Measurements from ENCODE around the gene ATP8A1.

Gene ATP8A1

DNA sequence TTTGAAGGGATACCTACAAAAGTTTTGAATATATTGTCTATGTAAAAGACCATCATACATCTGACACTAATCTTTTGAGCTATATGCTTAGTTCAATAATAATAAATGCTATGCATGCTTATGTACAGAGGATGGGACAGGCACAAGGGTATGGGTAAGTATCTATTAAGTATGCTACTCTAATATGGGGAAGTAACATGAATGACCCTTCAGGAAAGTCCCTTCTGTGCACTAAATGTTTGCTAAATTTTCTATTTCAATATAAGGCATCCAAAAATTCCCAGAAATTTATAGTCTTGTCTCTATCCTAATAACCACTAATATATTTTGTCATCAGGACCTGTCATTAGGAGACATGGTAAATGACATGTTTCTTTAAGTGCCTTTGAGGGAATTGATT is 19.0 kb downstream of the ATP8A1 start:
- in situ Hi-C loops (cut with MboI; ENCODE audit: low pct_unique_long_range_greater_than_20kb, low sequenced_read_pairs, unreplicated experiment) = no loop called here
- no peak for TF ChIP-seq CTCF (IDR thresholded peaks at IDR 0.05; ENCODE audit: extremely low read depth, insufficient read depth, missing control alignments)

DNA sequence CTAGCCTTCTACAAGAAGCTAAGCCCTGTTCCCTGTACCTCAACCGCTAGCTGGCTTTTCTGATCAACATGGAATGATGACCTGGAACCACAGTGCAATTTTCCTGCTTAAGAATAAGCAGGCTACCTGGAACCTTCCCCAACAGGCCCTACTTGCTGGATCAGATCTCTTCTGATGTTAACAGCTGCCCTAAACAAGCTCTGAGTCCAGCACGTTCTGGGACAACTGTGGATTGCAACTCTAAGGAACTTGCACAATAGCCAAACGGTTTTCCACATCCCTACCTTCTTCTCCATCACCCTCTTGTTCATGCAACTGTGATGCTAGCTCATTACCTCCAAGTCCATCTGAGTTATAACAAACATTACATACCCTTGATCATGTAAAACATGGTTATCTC is 19.8 kb downstream of the ATP8A1 start:
- DNase-seq (ENCODE audit: low spot score) = no peak
- in situ Hi-C loops (cut with MboI; ENCODE audit: low pct_unique_long_range_greater_than_20kb, low sequenced_read_pairs, unreplicated experiment) = no loop called here
- no peak for TF ChIP-seq CTCF (IDR thresholded peaks at IDR 0.05; ENCODE audit: extremely low read depth, insufficient read depth, missing control alignments)

More for the DNA sequence above, 19.0 kb downstream of the ATP8A1 start:
- peak; percentile 18 for DNase-seq (ENCODE audit: low spot score)

- no peak for DNase-seq (ENCODE audit: low spot score)
- TF ChIP-seq CTCF (IDR thresholded peaks at IDR 0.05; ENCODE audit: extremely low read depth, insufficient read depth, missing control alignments) = no peak
- in situ Hi-C loops (cut with MboI; ENCODE audit: low pct_unique_long_range_greater_than_20kb, low sequenced_read_pairs, unreplicated experiment) = no loop called here
These were observed 20.3 kb downstream of the ATP8A1 start for GRCh38 chr4:42636645-42636949.

DNA sequence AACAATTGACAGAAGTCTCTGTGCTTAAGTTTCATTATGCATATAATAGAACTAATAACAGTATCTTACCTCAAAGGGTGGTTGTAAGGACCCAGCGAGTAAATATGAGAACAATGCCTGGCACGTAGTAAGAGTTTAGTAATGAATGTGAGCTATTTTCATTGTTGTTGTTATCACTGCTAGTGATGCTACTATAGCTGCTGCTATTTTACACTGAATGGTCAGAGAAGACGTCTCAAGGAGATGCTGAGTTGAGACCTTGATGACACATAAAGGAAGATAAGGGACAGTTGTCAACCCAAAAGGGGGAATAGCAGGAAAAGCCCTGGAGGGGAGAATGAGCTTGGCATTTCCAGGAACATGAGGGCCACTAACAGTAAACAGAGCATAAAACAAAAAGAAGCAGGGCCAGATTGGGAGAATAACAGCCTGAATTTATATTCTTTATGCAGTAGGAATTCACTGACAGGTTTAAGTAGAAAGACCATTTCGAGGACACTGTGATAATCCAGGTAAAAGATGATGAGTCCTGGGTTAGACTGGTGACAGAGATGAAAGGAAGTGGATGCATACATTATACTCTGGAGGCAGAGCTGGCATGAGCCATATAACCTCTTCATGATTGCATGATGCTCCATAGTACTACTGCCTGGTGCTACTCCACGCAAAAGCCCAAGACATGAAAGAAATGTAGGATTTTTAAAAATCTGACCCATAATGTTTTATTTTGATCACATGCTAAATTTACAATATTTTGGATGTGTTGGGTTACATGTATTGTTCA is 23.1 kb downstream of the ATP8A1 start:
- in situ Hi-C loops (cut with MboI; ENCODE audit: low pct_unique_long_range_greater_than_20kb, low sequenced_read_pairs, unreplicated experiment) = no loop called here
- TF ChIP-seq CTCF (IDR thresholded peaks at IDR 0.05; ENCODE audit: extremely low read depth, insufficient read depth, missing control alignments) = no peak
- DNase-seq (ENCODE audit: low spot score) = peak; percentile 25

GRCh38 chr4:42632653-42633382 is 24.1 kb downstream of the ATP8A1 start:
- no peak for DNase-seq (ENCODE audit: low spot score)
- no peak for TF ChIP-seq CTCF (IDR thresholded peaks at IDR 0.05; ENCODE audit: extremely low read depth, insufficient read depth, missing control alignments)
- in situ Hi-C loops (cut with MboI; ENCODE audit: low pct_unique_long_range_greater_than_20kb, low sequenced_read_pairs, unreplicated experiment) = no loop called here

GRCh38 chr4:42630908-42631307 is 26.0 kb downstream of the ATP8A1 start:
- no peak for TF ChIP-seq CTCF (IDR thresholded peaks at IDR 0.05; ENCODE audit: extremely low read depth, insufficient read depth, missing control alignments)
- in situ Hi-C loops (cut with MboI; ENCODE audit: low pct_unique_long_range_greater_than_20kb, low sequenced_read_pairs, unreplicated experiment) = no loop called here

More at GRCh38 chr4:42630908-42631307, 26.0 kb downstream of the ATP8A1 start:
- DNase-seq (ENCODE audit: low spot score) = no peak

Data from GM13977 (cell line).